Uterus (tissue), 2 donors: Measurements from ENCODE around the gene ATF7.
"Not testable (repeated sequence)": the region's sequence is repeated elsewhere in the genome, so short reads cannot be mapped to it uniquely, and the experiment has no call there.

Experiments
- CTCF ChIP-seq, 4 experiments: fragments of 200-600 bp in 2 of 4; fragments of 450-650 bp in 2 of 4; sonication (generic) in 2 of 4; IDR thresholded peaks; one replicate each; pipeline ENCODE4 v1.5.1; 2016 to 2019; ENCODE audit warnings: antibody characterized with exemption in 4 of 4, mild to moderate bottlenecking in 2 of 4, moderate library complexity in 1 of 4
- POLR2A ChIP-seq, 2 donors: fragments of 450-650 bp; IDR thresholded peaks; one replicate each; pipeline ENCODE4 v1.6.1; 2016; ENCODE audit warnings: antibody characterized with exemption in 2 of 2, mild to moderate bottlenecking in 1 of 2, moderate library complexity in 1 of 2

- TF ChIP-seq CTCF, POLR2A (IDR thresholded peaks at IDR 0.05): not testable (repeated sequence)
Observed at GRCh38 chr12:53606688-53607087, 19.5 kb downstream of the ATF7 start.
